Vagina (tissue), 2 donors: Measurements from ENCODE around the gene ZIC5.

Experiments
- POLR2A ChIP-seq, 2 donors: fragments of 450-650 bp; IDR thresholded peaks; one replicate each; pipeline ENCODE4 v1.6.1; 2017; ENCODE audit warnings: antibody characterized with exemption in 2 of 2, mild to moderate bottlenecking in 2 of 2, moderate library complexity in 2 of 2
- POLR2AphosphoS5 ChIP-seq, 2 donors: sonication (generic); formaldehyde crosslinking; IDR thresholded peaks; one replicate each; pipeline ENCODE4 v1.9.0; 2017; ENCODE audit warnings: antibody characterized with exemption in 2 of 2, mild to moderate bottlenecking in 2 of 2, low read depth in 1 of 2; ENCODE audit not compliant: insufficient read depth in 1 of 2
- TF ChIP-seq, protein P1 (sequence below), 3 experiments: fragments of 450-650 bp in 2 of 3; fragments of 200-600 bp in 1 of 3; sonication (generic) in 1 of 3; IDR thresholded peaks; one replicate each; pipeline ENCODE4 v1.5.1; 2017 to 2019; ENCODE audit warnings: antibody characterized with exemption in 3 of 3, mild to moderate bottlenecking in 2 of 3, moderate library complexity in 2 of 3

DNA sequence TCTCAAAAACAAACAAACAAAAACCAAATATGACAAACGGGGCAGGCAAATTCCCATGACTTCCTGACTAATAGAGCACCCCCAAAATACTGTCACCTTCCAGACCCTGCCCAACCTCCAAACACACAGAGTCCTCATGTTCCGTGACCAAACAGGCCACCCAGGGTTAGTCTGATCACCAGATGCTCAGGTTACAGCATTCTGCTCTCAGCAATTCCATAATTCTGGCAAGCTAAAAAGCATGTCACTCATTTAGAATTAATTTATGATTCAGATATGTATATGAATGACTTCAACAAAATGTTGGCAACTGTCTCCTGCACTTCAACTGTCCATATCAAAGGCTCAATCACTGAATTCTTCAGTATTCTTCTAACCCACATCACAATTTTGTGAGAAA is 52.4 kb downstream of the ZIC5 start:
- TF ChIP-seq, protein P1, sequence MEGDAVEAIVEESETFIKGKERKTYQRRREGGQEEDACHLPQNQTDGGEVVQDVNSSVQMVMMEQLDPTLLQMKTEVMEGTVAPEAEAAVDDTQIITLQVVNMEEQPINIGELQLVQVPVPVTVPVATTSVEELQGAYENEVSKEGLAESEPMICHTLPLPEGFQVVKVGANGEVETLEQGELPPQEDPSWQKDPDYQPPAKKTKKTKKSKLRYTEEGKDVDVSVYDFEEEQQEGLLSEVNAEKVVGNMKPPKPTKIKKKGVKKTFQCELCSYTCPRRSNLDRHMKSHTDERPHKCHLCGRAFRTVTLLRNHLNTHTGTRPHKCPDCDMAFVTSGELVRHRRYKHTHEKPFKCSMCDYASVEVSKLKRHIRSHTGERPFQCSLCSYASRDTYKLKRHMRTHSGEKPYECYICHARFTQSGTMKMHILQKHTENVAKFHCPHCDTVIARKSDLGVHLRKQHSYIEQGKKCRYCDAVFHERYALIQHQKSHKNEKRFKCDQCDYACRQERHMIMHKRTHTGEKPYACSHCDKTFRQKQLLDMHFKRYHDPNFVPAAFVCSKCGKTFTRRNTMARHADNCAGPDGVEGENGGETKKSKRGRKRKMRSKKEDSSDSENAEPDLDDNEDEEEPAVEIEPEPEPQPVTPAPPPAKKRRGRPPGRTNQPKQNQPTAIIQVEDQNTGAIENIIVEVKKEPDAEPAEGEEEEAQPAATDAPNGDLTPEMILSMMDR (IDR thresholded peaks at IDR 0.05), result no peak
- TF ChIP-seq POLR2A (IDR thresholded peaks at IDR 0.05), result no peak
- TF ChIP-seq POLR2AphosphoS5 (IDR thresholded peaks at IDR 0.05; ENCODE audit: insufficient read depth in 1 of 2, low read depth in 1 of 2), result no peak
